WTC11 (cell line): Measurements from ENCODE around the gene PEX1.

Experiments used
- NR3C1 ChIP-seq: sonication (generic); formaldehyde crosslinking; conservative IDR thresholded peaks from 2 replicates; pipeline ENCODE4 v1.8.1; 2023; ENCODE audit warnings: low read depth, mild to moderate bottlenecking, missing genetic modification reagents
- PRRX2 ChIP-seq: fragments of 250-450 bp; sonication (Bioruptor Pico); IDR thresholded peaks from 2 replicates; pipeline ENCODE4 v1.8.0; 2021; ENCODE audit warnings: mild to moderate bottlenecking
- TEAD4 ChIP-seq: sonication (generic); formaldehyde crosslinking; IDR thresholded peaks from 2 replicates; pipeline ENCODE4 v1.8.0; 2022; ENCODE audit warnings: mild to moderate bottlenecking, missing genetic modification reagents

DNA sequence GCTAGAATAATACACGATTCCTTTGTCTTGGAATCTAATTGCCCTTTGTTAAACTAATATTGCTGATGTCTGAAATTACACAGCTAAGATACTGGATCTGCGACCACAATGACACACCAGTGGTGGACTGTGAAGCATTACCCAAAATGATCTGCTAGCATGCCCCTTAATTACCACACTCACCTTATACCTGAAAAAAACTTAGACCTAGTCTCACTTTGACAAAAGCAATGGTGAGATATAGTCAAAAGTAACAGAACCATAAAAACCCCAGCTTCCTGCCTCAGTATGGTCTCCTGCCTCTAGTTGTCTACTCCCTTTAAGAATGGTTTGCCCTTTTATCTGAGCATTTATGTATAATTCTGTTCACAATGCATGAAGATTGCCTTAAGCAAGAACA is 29.8 kb downstream of the PEX1 start:
- TF ChIP-seq TEAD4 (CRISPR knock-in tag) = no peak
- no peak for TF ChIP-seq NR3C1 (CRISPR knock-in tag)
- TF ChIP-seq PRRX2 (CRISPR knock-in tag) = no peak
